HG03175 (cell line): ENCODE data around the gene PCTP.
A peak's percentile ranks its signal among the peaks of the same experiment; 100 is the strongest.

Experiments
- ATAC-seq: cut with Tn5 transposase; IDR thresholded peaks from one replicate; pipeline ENCODE4 v1.9.1; 2021; ENCODE audit warnings: mild to moderate bottlenecking, moderate library complexity; ENCODE audit not compliant: unreplicated experiment

PCTP gene

GRCh38 chr17:55751720-55752250 is 934 bp downstream of the PCTP start:
- ATAC-seq = no peak

GRCh38 chr17:55756689-55757088 is 5.8 kb downstream of the PCTP start:
- ATAC-seq = no peak

GRCh38 chr17:55757659-55758058 is 6.8 kb downstream of the PCTP start:
- no peak for ATAC-seq

- no peak for ATAC-seq
Observed at GRCh38 chr17:55758171-55758570, 7.3 kb downstream of the PCTP start.

GRCh38 chr17:55760643-55761355 is 9.9 kb downstream of the PCTP start:
- ATAC-seq = no peak

GRCh38 chr17:55762086-55762858 is 11.4 kb downstream of the PCTP start:
- ATAC-seq = no peak

GRCh38 chr17:55763856-55764255 is 13.0 kb downstream of the PCTP start:
- no peak for ATAC-seq

- ATAC-seq = no peak
Observed at GRCh38 chr17:55764610-55765009, 13.8 kb downstream of the PCTP start.

GRCh38 chr17:55765472-55765871 is 14.6 kb downstream of the PCTP start:
- ATAC-seq = no peak

- ATAC-seq = no peak
Observed at GRCh38 chr17:55768936-55769624, 18.2 kb downstream of the PCTP start.

GRCh38 chr17:55769625-55770000 is 18.8 kb downstream of the PCTP start:
- ATAC-seq = no peak

GRCh38 chr17:55770196-55770870 is 19.5 kb downstream of the PCTP start:
- ATAC-seq = peak; percentile 48

GRCh38 chr17:55772086-55772485 is 21.2 kb downstream of the PCTP start:
- ATAC-seq = no peak

- ATAC-seq = no peak
Observed at GRCh38 chr17:55773671-55774070, 22.8 kb downstream of the PCTP start.

- ATAC-seq = no peak
Observed at GRCh38 chr17:55774846-55775271, 24.0 kb downstream of the PCTP start.

GRCh38 chr17:55776271-55776670 is 25.4 kb downstream of the PCTP start:
- no peak for ATAC-seq

GRCh38 chr17:55777471-55777971 is 26.7 kb downstream of the PCTP start:
- ATAC-seq = no peak

- no peak for ATAC-seq
Observed at GRCh38 chr17:55778389-55779118, 27.7 kb downstream of the PCTP start.

GRCh38 chr17:55783684-55784245 is 32.9 kb downstream of the PCTP start:
- ATAC-seq = no peak

- no peak for ATAC-seq
Observed at GRCh38 chr17:55784666-55785065, 33.8 kb downstream of the PCTP start.
